Measurements from ENCODE around the gene NR4A3.

Gene NR4A3

GRCh38 chr9:99814359-99814758, 7.3 kb upstream of the NR4A3 start:
- no peak for DNase-seq

- no peak for DNase-seq
These were observed 5.3 kb upstream of the NR4A3 start for GRCh38 chr9:99816392-99816791.

- no peak for DNase-seq
These were observed 3.2 kb upstream of the NR4A3 start for GRCh38 chr9:99818500-99818899.

GRCh38 chr9:99819123-99819855, 2.4 kb upstream of the NR4A3 start:
- peak; percentile 84 for DNase-seq

GRCh38 chr9:99819856-99820684, 1.6 kb upstream of the NR4A3 start:
- peak; percentile 95 for DNase-seq

- DNase-seq, result peak; percentile 64
These were observed 845 bp upstream of the NR4A3 start for GRCh38 chr9:99820685-99821395.

- DNase-seq, result peak; percentile 46
These were observed 572 bp downstream of the NR4A3 start for GRCh38 chr9:99822109-99822805.

- DNase-seq, result no peak
These were observed 1.3 kb downstream of the NR4A3 start for GRCh38 chr9:99822806-99823591.

GRCh38 chr9:99823681-99824377, 2.1 kb downstream of the NR4A3 start:
- no peak for DNase-seq

GRCh38 chr9:99824378-99825171, 2.9 kb downstream of the NR4A3 start:
- peak; percentile 34 for DNase-seq

GRCh38 chr9:99825172-99826046, 3.7 kb downstream of the NR4A3 start:
- no peak for DNase-seq

- DNase-seq, result no peak
These were observed 4.9 kb downstream of the NR4A3 start for GRCh38 chr9:99826579-99826978.

GRCh38 chr9:99827244-99827643, 5.6 kb downstream of the NR4A3 start:
- DNase-seq, result no peak

GRCh38 chr9:99828054-99828416, 6.3 kb downstream of the NR4A3 start:
- no peak for DNase-seq

GRCh38 chr9:99828417-99829176, 6.9 kb downstream of the NR4A3 start:
- no peak for DNase-seq

- DNase-seq, result no peak
These were observed 10.3 kb downstream of the NR4A3 start for GRCh38 chr9:99831857-99832557.

- no peak for DNase-seq
These were observed 10.8 kb downstream of the NR4A3 start for GRCh38 chr9:99832558-99832864.

- DNase-seq, result no peak
These were observed 12.1 kb downstream of the NR4A3 start for GRCh38 chr9:99833735-99834134.

All from fibroblast of skin of abdomen (primary cell).